Thoracic aorta (tissue), 2 donors: ENCODE data around the gene PRPF8. TPM values are rescaled to one million over a fixed set of nuclear protein-coding genes. Genes with fewer than 3 reads are reported as not detected.
A peak's percentile ranks its signal among the peaks of the same experiment; 100 is the strongest.
"Not testable (repeated sequence)": the region's sequence is repeated elsewhere in the genome, so short reads cannot be mapped to it uniquely, and the experiment has no call there.

ENCODE experiments used
- ATAC-seq: fragments of 150-250 bp; one replicate; pipeline ENCODE4 v1.8.0; 2017; ENCODE audit warnings: low read depth; ENCODE audit not compliant: insufficient number of reproducible peaks, low FRiP score
- DNase-seq: peaks from one replicate; pipeline ENCODE4 v3.0.0-alpha.2; 2020; ENCODE audit warnings: low spot score
- H3K27ac ChIP-seq, 2 donors: fragments of 200-600 bp; sonication (generic); 1 replicate in 1 of 2; 2 replicates in 1 of 2; pipeline ENCODE4 v1.5.1; 2016; ENCODE audit warnings: mild to moderate bottlenecking in 2 of 2, moderate library complexity in 2 of 2
- H3K27me3 ChIP-seq: fragments of 200-600 bp; sonication (generic); replicated peaks from 2 replicates; pipeline ENCODE4 v1.6.0; 2016; ENCODE audit warnings: mild to moderate bottlenecking; ENCODE audit not compliant: insufficient read depth
- H3K36me3 ChIP-seq: fragments of 200-600 bp; sonication (generic); one replicate; pipeline ENCODE4 v1.5.1; 2016
- H3K4me1 ChIP-seq, 2 donors: fragments of 200-600 bp; sonication (generic); 1 replicate in 1 of 2; 2 replicates in 1 of 2; pipeline versions ENCODE4 v1.5.1 to v1.6.0; 2016; ENCODE audit warnings: low read depth in 2 of 2, mild to moderate bottlenecking in 1 of 2; ENCODE audit not compliant: control insufficient read depth in 1 of 2
- H3K4me3 ChIP-seq: fragments of 200-600 bp; sonication (generic); 2 replicates; pipeline ENCODE4 v1.5.1; 2016; ENCODE audit warnings: mild to moderate bottlenecking
- H3K9me3 ChIP-seq: fragments of 200-600 bp; sonication (generic); 2 replicates; pipeline ENCODE4 v1.5.1; 2016
- total RNA-seq, 2 donors: library from RNA; depleted of rRNA; stranded (reverse); fragments of >200 nt; gene quantifications; one replicate each; pipeline versions ENCODE4 v1.1.0 to v1.2.3, GENCODE V29; 2016
- TF ChIP-seq, protein P1 (sequence below): fragments of 200-600 bp; sonication (generic); IDR thresholded peaks from one replicate; pipeline ENCODE4 v1.5.1; 2019; ENCODE audit warnings: antibody characterized with exemption

PRPF8 gene
- total RNA-seq, 2 donors from 2014 or later = 184 to 186 TPM

DNA sequence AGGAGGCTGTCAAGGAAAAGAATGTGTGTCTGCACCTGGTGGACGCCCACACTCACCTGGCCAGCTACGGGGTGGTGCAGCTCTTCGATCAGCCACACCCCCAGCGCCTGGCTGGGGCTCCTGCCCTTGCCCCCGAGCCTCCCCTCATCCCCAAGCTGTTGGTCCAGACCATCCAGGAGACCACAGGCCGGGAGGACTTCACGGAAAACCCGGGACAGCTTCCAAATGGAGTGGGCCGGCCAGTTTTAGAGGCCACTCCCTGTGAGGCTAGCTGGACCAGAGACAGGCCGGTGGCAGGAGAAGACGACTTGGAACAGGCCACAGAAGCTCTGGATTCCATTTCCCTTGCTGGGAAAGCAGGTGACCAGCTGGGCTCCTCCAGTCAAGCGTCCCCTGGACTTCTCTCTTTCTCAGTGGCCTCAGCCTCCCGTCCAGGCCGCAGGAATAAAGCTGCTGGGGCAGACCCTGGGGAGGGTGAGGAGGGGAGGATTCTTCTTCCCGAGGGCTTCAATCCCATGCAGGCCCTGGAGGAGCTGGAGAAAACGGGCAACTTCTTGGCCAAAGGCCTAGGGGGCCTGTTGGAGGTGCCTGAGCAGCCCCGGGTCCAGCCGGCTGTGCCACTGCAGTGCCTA lies 42.1 kb upstream of the PRPF8 start:
- Histone ChIP-seq H3K36me3 (peaks cover 13% of the 10 kb centered on the region), H3K4me3 (no peak overlapping the region), H3K4me1 (peaks cover 12 to 21% of the 10 kb centered on the region in 2 donors), H3K27me3 (no peaks in the 10 kb centered on the region), H3K27ac (no peak overlapping the region), H3K9me3 (no peaks in the 10 kb centered on the region)
- TF ChIP-seq, protein P1, sequence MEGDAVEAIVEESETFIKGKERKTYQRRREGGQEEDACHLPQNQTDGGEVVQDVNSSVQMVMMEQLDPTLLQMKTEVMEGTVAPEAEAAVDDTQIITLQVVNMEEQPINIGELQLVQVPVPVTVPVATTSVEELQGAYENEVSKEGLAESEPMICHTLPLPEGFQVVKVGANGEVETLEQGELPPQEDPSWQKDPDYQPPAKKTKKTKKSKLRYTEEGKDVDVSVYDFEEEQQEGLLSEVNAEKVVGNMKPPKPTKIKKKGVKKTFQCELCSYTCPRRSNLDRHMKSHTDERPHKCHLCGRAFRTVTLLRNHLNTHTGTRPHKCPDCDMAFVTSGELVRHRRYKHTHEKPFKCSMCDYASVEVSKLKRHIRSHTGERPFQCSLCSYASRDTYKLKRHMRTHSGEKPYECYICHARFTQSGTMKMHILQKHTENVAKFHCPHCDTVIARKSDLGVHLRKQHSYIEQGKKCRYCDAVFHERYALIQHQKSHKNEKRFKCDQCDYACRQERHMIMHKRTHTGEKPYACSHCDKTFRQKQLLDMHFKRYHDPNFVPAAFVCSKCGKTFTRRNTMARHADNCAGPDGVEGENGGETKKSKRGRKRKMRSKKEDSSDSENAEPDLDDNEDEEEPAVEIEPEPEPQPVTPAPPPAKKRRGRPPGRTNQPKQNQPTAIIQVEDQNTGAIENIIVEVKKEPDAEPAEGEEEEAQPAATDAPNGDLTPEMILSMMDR = no peak
- no peak for ATAC-seq
- no peak for DNase-seq

DNA sequence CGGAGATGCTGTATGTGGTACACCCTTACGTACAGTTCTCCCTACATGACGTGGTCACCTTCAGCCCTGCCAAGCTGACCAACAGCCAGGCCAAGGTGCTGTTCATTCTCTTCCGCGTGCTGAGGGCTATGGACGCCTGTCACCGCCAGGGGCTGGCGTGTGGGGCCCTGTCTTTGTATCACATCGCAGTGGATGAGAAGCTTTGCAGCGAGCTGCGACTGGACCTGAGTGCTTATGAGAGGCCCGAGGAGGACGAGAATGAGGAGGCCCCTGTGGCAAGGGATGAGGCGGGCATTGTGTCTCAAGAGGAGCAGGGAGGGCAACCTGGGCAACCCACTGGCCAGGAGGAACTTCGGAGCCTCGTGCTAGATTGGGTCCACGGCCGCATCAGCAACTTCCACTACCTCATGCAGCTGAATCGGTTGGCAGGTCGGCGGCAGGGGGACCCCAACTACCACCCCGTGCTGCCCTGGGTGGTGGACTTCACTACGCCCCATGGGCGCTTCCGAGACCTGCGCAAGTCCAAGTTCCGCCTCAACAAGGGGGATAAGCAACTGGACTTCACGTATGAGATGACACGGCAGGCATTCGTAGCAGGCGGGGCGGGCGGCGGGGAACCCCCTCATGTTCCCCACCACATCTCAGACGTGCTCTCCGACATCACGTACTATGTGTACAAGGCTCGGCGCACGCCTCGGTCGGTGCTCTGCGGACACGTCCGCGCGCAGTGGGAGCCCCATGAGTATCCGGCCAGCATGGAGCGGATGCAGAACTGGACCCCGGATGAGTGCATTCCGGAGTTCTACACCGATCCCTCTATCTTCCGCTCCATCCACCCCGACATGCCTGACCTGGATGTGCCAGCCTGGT lies 41.2 kb upstream of the PRPF8 start:
- TF ChIP-seq, protein P1 = no peak
- peak overlapping the region; percentile 83 for H3K4me3 ChIP-seq
- no peaks in the 10 kb centered on the region for H3K9me3 ChIP-seq
- H3K27ac ChIP-seq = no peak overlapping the region
- no peak for DNase-seq
- H3K36me3 ChIP-seq = peaks cover 13% of the 10 kb centered on the region
- H3K27me3 ChIP-seq = no peaks in the 10 kb centered on the region
- ATAC-seq = no peak
- peaks cover 12 to 21% of the 10 kb centered on the region in 2 donors for H3K4me1 ChIP-seq

DNA sequence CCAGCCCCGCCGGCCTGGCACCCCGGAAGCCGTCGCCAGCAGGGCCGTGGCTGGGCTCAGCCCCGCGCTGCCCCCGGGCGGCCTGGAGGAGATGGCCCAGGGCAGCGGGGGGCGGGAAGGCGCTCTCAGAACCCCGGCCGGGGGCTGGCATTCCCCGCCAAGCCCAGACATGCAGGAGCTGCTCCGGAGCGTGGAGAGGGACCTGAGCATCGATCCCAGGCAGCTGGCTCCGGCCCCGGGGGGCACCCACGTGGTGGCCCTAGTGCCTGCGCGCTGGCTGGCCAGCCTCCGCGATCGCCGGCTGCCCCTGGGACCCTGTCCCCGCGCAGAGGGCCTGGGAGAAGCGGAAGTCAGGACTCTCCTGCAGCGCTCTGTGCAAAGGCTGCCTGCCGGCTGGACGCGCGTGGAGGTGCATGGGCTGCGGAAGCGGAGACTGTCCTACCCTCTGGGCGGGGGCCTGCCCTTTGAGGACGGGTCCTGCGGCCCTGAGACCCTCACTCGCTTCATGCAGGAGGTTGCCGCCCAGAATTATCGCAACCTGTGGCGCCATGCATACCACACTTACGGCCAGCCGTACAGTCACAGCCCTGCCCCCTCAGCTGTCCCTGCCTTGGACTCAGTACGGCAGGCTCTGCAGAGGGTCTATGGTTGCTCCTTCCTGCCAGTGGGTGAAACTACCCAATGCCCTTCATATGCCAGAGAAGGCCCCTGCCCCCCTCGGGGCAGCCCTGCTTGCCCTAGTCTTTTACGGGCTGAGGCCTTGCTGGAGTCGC lies 40.4 kb upstream of the PRPF8 start:
- TF ChIP-seq, protein P1 = no peak
- no peaks in the 10 kb centered on the region for H3K9me3 ChIP-seq
- H3K27ac ChIP-seq = peak overlapping the region; percentile 73
- H3K27me3 ChIP-seq = no peaks in the 10 kb centered on the region
- DNase-seq (no peak), ATAC-seq (peak; percentile 13)
- peaks cover 12 to 25% of the 10 kb centered on the region in 2 donors for H3K4me1 ChIP-seq
- H3K36me3 ChIP-seq = peaks cover 13% of the 10 kb centered on the region
- peak overlapping the region; percentile 83 for H3K4me3 ChIP-seq

DNA sequence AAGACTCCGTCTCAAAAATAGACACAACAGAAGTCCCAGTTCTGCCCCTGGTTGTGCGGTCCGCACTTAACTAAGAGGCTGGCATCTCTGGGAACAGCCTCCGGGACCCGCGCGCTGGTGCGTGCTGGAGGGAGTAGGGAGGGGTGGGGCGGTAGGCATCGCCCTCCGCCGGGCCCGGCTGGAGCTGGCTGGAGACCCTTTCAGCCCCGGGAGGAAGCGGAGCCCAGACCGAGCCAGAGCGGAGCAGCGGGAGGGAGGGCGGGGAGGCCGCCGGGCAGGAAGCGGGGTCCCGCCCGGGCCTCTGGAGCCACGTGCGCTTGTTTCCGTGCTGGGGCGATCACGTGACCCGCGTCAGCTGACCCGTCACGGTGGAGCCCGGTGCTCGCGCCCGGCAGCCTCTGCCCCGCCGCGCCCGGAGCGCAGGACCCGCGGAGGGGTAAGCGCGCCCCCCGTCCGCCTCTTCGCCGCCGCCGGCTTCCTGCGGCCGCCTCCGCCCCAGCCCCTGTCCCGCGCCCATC lies 39.7 kb upstream of the PRPF8 start, which contains the start of gene WDR81:
Gene WDR81, plus strand, starts transcription at position 354 of the 518 bp plus-strand sequence. CDS start 256 bp downstream, outside the sequence.
- TF ChIP-seq, protein P1 = no peak
- peak; percentile 67 for ATAC-seq
- Histone ChIP-seq H3K27me3 (no peaks in the 10 kb centered on the region), H3K4me1 (peaks cover 12 to 25% of the 10 kb centered on the region in 2 donors), H3K36me3 (peaks cover 13% of the 10 kb centered on the region), H3K9me3 (no peaks in the 10 kb centered on the region), H3K27ac (peak within 1 kb of the TSS; percentile 73), H3K4me3 (peak within 1 kb of the TSS; percentile 83)
- peak; percentile 68 for DNase-seq

DNA sequence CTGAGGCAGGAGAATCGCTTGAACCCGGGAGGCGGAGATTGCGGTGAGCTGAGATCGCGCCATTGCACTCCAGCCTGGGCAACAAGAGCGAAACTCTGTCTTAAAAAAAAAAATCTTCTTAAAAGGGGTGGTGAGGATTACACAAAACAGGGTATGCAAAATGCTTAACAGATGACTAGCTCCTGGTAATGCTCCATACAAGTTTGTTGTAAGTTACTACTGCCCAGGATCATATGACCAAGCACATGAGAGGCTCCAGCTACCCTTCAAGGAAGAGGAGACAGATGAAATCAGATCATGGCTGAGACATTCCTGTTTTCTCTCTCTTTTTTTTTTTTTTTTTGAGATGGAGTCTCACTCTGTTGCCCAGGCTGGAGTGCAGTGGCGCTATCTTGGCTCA lies 37.4 kb upstream of the PRPF8 start:
- H3K36me3 ChIP-seq, H3K27me3 ChIP-seq, DNase-seq, H3K9me3 ChIP-seq, H3K4me3 ChIP-seq, ATAC-seq, H3K27ac ChIP-seq: not testable (repeated sequence)
- H3K4me1 ChIP-seq = peaks cover 19 to 35% of the 10 kb centered on the region in 2 donors
